Dermis blood vessel endothelial cell (primary cell): ENCODE results near the gene PHLPP1. TPM values are rescaled to one million over a fixed set of nuclear protein-coding genes. Genes with fewer than 3 reads are reported as not detected.

Experiments
- DNase-seq: peaks from one replicate; pipeline ENCODE4 v3.0.0; 2010
- total RNA-seq: library from RNA; depleted of rRNA; stranded (reverse); fragments of >200 nt; gene quantifications from 2 replicates; pipeline ENCODE4 v1.2.3, GENCODE V29; 2014

The PHLPP1 gene
- total RNA-seq, 1 donor from 2014 or later: 9.4 TPM

- no peak for DNase-seq
These were observed 96.9 kb downstream of the PHLPP1 start for GRCh38 chr18:62812242-62812641.

- no peak for DNase-seq
These were observed 97.5 kb downstream of the PHLPP1 start for GRCh38 chr18:62812876-62813275.

GRCh38 chr18:62814132-62814759, 98.9 kb downstream of the PHLPP1 start:
- no peak for DNase-seq

GRCh38 chr18:62825382-62825781, 110.0 kb downstream of the PHLPP1 start:
- DNase-seq: no peak

- DNase-seq: peak; percentile 10
These were observed 112.1 kb downstream of the PHLPP1 start for GRCh38 chr18:62827397-62827796.

- peak; percentile 39 for DNase-seq
These were observed 112.8 kb downstream of the PHLPP1 start for GRCh38 chr18:62828091-62828640.

- DNase-seq: peak; percentile 28
These were observed 113.5 kb downstream of the PHLPP1 start for GRCh38 chr18:62828852-62829251.

GRCh38 chr18:62829936-62830335, 114.6 kb downstream of the PHLPP1 start:
- no peak for DNase-seq

- peak; percentile 59 for DNase-seq
These were observed 116.9 kb downstream of the PHLPP1 start for GRCh38 chr18:62832282-62832681.

GRCh38 chr18:62833494-62833893, 118.2 kb downstream of the PHLPP1 start:
- no peak for DNase-seq

- DNase-seq: no peak
These were observed 119.4 kb downstream of the PHLPP1 start for GRCh38 chr18:62834715-62835114.

GRCh38 chr18:62837011-62837410, 121.7 kb downstream of the PHLPP1 start:
- no peak for DNase-seq

- no peak for DNase-seq
These were observed 123.2 kb downstream of the PHLPP1 start for GRCh38 chr18:62838475-62839098.

- DNase-seq: no peak
These were observed 124.8 kb downstream of the PHLPP1 start for GRCh38 chr18:62839874-62840713.

- DNase-seq: no peak
These were observed 126.1 kb downstream of the PHLPP1 start for GRCh38 chr18:62841405-62841804.

- DNase-seq: no peak
These were observed 127.6 kb downstream of the PHLPP1 start for GRCh38 chr18:62842898-62843297.

GRCh38 chr18:62844850-62845643, 129.7 kb downstream of the PHLPP1 start:
- no peak for DNase-seq

GRCh38 chr18:62846313-62846712, 131.0 kb downstream of the PHLPP1 start:
- DNase-seq: no peak

GRCh38 chr18:62847081-62847480, 131.7 kb downstream of the PHLPP1 start:
- no peak for DNase-seq

- no peak for DNase-seq
These were observed 133.6 kb downstream of the PHLPP1 start for GRCh38 chr18:62848946-62849345.

GRCh38 chr18:62850619-62851306, 135.4 kb downstream of the PHLPP1 start:
- peak; percentile 38 for DNase-seq

GRCh38 chr18:62852851-62853250, 137.5 kb downstream of the PHLPP1 start:
- DNase-seq: no peak
